K562 (cell line): ENCODE measurements around the gene CLCNKA. TPM values are rescaled to one million over a fixed set of nuclear protein-coding genes. Genes with fewer than 3 reads are reported as not detected.

Experiments used
- ATF3 ChIP-seq, 2 experiments: fragments of 450-650 bp in 1 of 2; sonication (generic) in 1 of 2; formaldehyde crosslinking in 1 of 2; IDR thresholded peaks in 1 of 2; conservative IDR thresholded peaks in 1 of 2; 2 replicates each; pipeline versions ENCODE4 v1.6.1 to v1.8.1; 2016 to 2023; ENCODE audit warnings: mild to moderate bottlenecking in 2 of 2, moderate library complexity in 2 of 2, inconsistent platforms in 1 of 2, missing genetic modification reagents in 1 of 2
- ESRRA ChIP-seq: fragments of 450-650 bp; IDR thresholded peaks from 2 replicates; pipeline ENCODE4 v1.6.1; 2014; ENCODE audit warnings: low read depth, mild to moderate bottlenecking, moderate library complexity, borderline replicate concordance
- ETV6 ChIP-seq, 3 experiments: fragments of 150-350 bp in 1 of 3; sonication (generic) in 1 of 3; formaldehyde crosslinking in 1 of 3; IDR thresholded peaks; 2 replicates each; pipeline versions ENCODE4 v1.6.1 to v1.8.0; 2014 to 2022; ENCODE audit warnings: borderline replicate concordance in 2 of 3, low read depth in 2 of 3, antibody characterized with exemption in 1 of 3, low read length in 1 of 3, mild to moderate bottlenecking in 1 of 3, missing genetic modification reagents in 1 of 3
- FIP1L1 ChIP-seq: fragments of 200-400 bp; formaldehyde crosslinking; IDR thresholded peaks from 2 replicates; pipeline ENCODE4 v1.6.1; 2018; ENCODE audit warnings: mild to moderate bottlenecking, low read depth, low read length; ENCODE audit not compliant: poor library complexity, severe bottlenecking
- GABPB2 ChIP-seq: fragments of 250-450 bp; sonication (Bioruptor Pico); conservative IDR thresholded peaks from 2 replicates; pipeline ENCODE4 v1.5.1; 2021; ENCODE audit warnings: mild to moderate bottlenecking
- GATAD2B ChIP-seq: fragments of 450-650 bp; IDR thresholded peaks from 2 replicates; pipeline ENCODE4 v1.6.1; 2017; ENCODE audit warnings: mild to moderate bottlenecking, borderline replicate concordance
- HDAC3 ChIP-seq: fragments of 450-650 bp; IDR thresholded peaks from 2 replicates; pipeline ENCODE4 v1.6.1; 2018; ENCODE audit warnings: borderline replicate concordance, mild to moderate bottlenecking, moderate library complexity; ENCODE audit not compliant: partially characterized antibody
- KLF10 ChIP-seq: fragments of 250-450 bp; sonication (Bioruptor Pico); IDR thresholded peaks from 2 replicates; pipeline ENCODE4 v1.6.1; 2021; ENCODE audit warnings: matching md5 sums
- LARP7 ChIP-seq: fragments of 450-650 bp; IDR thresholded peaks from 2 replicates; pipeline ENCODE4 v1.6.1; 2016
- NR2F6 ChIP-seq: fragments of 450-650 bp; formaldehyde crosslinking; IDR thresholded peaks from 2 replicates; pipeline ENCODE4 v1.4.0; 2020; ENCODE audit warnings: mild to moderate bottlenecking
- NRF1 ChIP-seq, 2 experiments: fragments of 450-650 bp; IDR thresholded peaks in 1 of 2; conservative IDR thresholded peaks in 1 of 2; 2 replicates each; pipeline ENCODE4 v1.6.1; 2014; ENCODE audit warnings: mild to moderate bottlenecking in 2 of 2
- PHF8 ChIP-seq: fragments of 200-600 bp; sonication (generic); IDR thresholded peaks from 2 replicates; pipeline ENCODE4 v1.6.1; 2012; ENCODE audit warnings: mixed run types, mild to moderate bottlenecking, inconsistent platforms, low read length, moderate library complexity, borderline replicate concordance
- RCOR1 ChIP-seq, 2 experiments: IDR thresholded peaks; 2 replicates each; pipeline ENCODE4 v1.6.1; 2012; ENCODE audit warnings: low read depth in 2 of 2, low read length in 2 of 2, borderline replicate concordance in 1 of 2, improper control_type of control experiment in 1 of 2
- SETDB1 ChIP-seq: IDR thresholded peaks from one replicate; pipeline ENCODE4 v1.6.1; 2012; ENCODE audit warnings: low read length, control low read depth, inconsistent platforms
- SIN3B ChIP-seq: fragments of 450-650 bp; IDR thresholded peaks from 2 replicates; pipeline ENCODE4 v1.6.1; 2017; ENCODE audit warnings: low read depth, mild to moderate bottlenecking, moderate library complexity
- SRF ChIP-seq, 2 experiments: fragments of 250-450, 450-650 bp in 1 of 2; sonication (Bioruptor Pico) in 1 of 2; sonication (generic) in 1 of 2; formaldehyde crosslinking; IDR thresholded peaks; 2 replicates each; pipeline versions ENCODE4 v1.5.0 to v1.5.1; 2020 to 2022; ENCODE audit warnings: mild to moderate bottlenecking in 1 of 2, missing genetic modification reagents in 1 of 2
- ZNF561 ChIP-seq: fragments of 450-650 bp; formaldehyde crosslinking; conservative IDR thresholded peaks from 2 replicates; pipeline ENCODE4 v1.4.0; 2020; ENCODE audit warnings: mild to moderate bottlenecking, moderate library complexity
- ZNF79 ChIP-seq: fragments of 250-450 bp; sonication (Bioruptor Pico); IDR thresholded peaks from 2 replicates; pipeline ENCODE4 v1.4.0; 2020; ENCODE audit warnings: low read depth, mild to moderate bottlenecking, moderate library complexity
- polyA plus RNA-seq, 8 experiments: library from polyadenylated mRNA; depleted of rRNA in 4 of 8; stranded (reverse) in 5 of 8; unstranded in 3 of 8; fragments of >200 nt; fragmentation: Nextera tagmentation in 2 of 8; fragmentation: Illumina TruSeq in 1 of 8; extraction: Ambion mirVana in 2 of 8; extraction: Trizol in 1 of 8; gene quantifications; 2 replicates each; pipeline versions ENCODE4 v1.2.1 to v1.2.3, GENCODE V29; 2011 to 2014; ENCODE audit warnings: inconsistent platforms in 1 of 8, missing spikeins in 1 of 8
- total RNA-seq, 7 experiments: library from RNA; depleted of rRNA in 6 of 7; stranded (reverse); fragments of >200 nt in 6 of 7; fragmentation: Illumina TruSeq in 2 of 7; extraction: Trizol in 2 of 7; gene quantifications; 2 replicates each; pipeline versions ENCODE4 v1.2.1 to v1.2.3, GENCODE V29; 2011 to 2021; ENCODE audit warnings: low replicate concordance in 1 of 7
- TF ChIP-seq, protein P1 (sequence below), 2 experiments: fragments of 450-650 bp; formaldehyde crosslinking in 1 of 2; IDR thresholded peaks; 2 replicates each; pipeline versions ENCODE4 v1.4.0 to v1.6.1; 2014 to 2020; ENCODE audit warnings: mild to moderate bottlenecking in 2 of 2, borderline replicate concordance in 1 of 2, low read depth in 1 of 2

Gene CLCNKA
- total and polyA plus RNA-seq, 9 of the 15 experiments (the other 6 are each of a cell fraction or from before 2014, with no cell fraction given) = 0.03 to 0.37 (median 0.10) TPM; not detected in 3

- no peak for TF ChIP-seq PHF8
- TF ChIP-seq GATAD2B = no peak
- no peak for TF ChIP-seq ETV6 (IDR thresholded peaks at IDR 0.05; ENCODE audit: borderline replicate concordance in 1 of 2, low read depth in 2 of 2, low read length in 1 of 2)
- TF ChIP-seq ETV6 (CRISPR knock-in tag; IDR thresholded peaks at IDR 0.05; ENCODE audit: borderline replicate concordance) = no peak
- no peak for TF ChIP-seq FIP1L1
- no peak for TF ChIP-seq KLF10
- TF ChIP-seq SETDB1 = no peak
- TF ChIP-seq NR2F6 (CRISPR knock-in tag) = no peak
- no peak for TF ChIP-seq GABPB2 (CRISPR knock-in tag)
- no peak for TF ChIP-seq HDAC3
- TF ChIP-seq SRF (CRISPR knock-in tag; IDR thresholded peaks at IDR 0.05) = no peak; a peak in 1 of 4 replicates
- TF ChIP-seq ZNF79 = no peak
- no peak for TF ChIP-seq ZNF561 (CRISPR knock-in tag)
- peak in 1 of 2 experiments; percentile 30; a peak in 1 of 4 replicates for TF ChIP-seq RCOR1 (IDR thresholded peaks at IDR 0.05; ENCODE audit: borderline replicate concordance in 1 of 2, low read depth in 2 of 2, low read length in 2 of 2)
- TF ChIP-seq NRF1 (conservative IDR thresholded peaks at IDR 0.05 in 1 of 2, IDR thresholded peaks at IDR 0.05 in 1 of 2) = no peak
- TF ChIP-seq LARP7 = no peak
- TF ChIP-seq ESRRA = 0 out of 2 replicates have a peak, but pooled peaks have one; percentile 44
- no peak; the same call in 1 of the 2 replicates for TF ChIP-seq ATF3 (IDR thresholded peaks at IDR 0.05)
- TF ChIP-seq ATF3 (CRISPR knock-in tag; conservative IDR thresholded peaks at IDR 0.05) = 0 out of 2 replicates have a peak, but pooled peaks have one; percentile 35
- TF ChIP-seq SIN3B = no peak
- TF ChIP-seq, protein P1, sequence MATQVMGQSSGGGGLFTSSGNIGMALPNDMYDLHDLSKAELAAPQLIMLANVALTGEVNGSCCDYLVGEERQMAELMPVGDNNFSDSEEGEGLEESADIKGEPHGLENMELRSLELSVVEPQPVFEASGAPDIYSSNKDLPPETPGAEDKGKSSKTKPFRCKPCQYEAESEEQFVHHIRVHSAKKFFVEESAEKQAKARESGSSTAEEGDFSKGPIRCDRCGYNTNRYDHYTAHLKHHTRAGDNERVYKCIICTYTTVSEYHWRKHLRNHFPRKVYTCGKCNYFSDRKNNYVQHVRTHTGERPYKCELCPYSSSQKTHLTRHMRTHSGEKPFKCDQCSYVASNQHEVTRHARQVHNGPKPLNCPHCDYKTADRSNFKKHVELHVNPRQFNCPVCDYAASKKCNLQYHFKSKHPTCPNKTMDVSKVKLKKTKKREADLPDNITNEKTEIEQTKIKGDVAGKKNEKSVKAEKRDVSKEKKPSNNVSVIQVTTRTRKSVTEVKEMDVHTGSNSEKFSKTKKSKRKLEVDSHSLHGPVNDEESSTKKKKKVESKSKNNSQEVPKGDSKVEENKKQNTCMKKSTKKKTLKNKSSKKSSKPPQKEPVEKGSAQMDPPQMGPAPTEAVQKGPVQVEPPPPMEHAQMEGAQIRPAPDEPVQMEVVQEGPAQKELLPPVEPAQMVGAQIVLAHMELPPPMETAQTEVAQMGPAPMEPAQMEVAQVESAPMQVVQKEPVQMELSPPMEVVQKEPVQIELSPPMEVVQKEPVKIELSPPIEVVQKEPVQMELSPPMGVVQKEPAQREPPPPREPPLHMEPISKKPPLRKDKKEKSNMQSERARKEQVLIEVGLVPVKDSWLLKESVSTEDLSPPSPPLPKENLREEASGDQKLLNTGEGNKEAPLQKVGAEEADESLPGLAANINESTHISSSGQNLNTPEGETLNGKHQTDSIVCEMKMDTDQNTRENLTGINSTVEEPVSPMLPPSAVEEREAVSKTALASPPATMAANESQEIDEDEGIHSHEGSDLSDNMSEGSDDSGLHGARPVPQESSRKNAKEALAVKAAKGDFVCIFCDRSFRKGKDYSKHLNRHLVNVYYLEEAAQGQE (IDR thresholded peaks at IDR 0.05; ENCODE audit: borderline replicate concordance) = peak; percentile 96
- TF ChIP-seq, protein P1 (CRISPR knock-in tag; IDR thresholded peaks at IDR 0.05; ENCODE audit: low read depth) = no peak
Measured at GRCh38 chr1:16009030-16009460, 12.8 kb upstream of the CLCNKA start (continued).
